HepG2 (cell line): ENCODE measurements around the gene RAB2B. TPM values are rescaled to one million over a fixed set of nuclear protein-coding genes. Genes with fewer than 3 reads are reported as not detected.
A peak's percentile ranks its signal among the peaks of the same experiment; 100 is the strongest.

Experiments
- ATF3 ChIP-seq: sonication (generic); formaldehyde crosslinking; IDR thresholded peaks from 2 replicates; pipeline ENCODE4 v1.4.0; 2020; ENCODE audit warnings: missing genetic modification reagents
- ATRX ChIP-seq: sonication (generic); formaldehyde crosslinking; IDR thresholded peaks from 2 replicates; pipeline ENCODE4 v1.4.0; 2020; ENCODE audit warnings: missing genetic modification reagents, borderline replicate concordance
- BCLAF1 ChIP-seq: fragments of 450-650 bp; IDR thresholded peaks from 2 replicates; pipeline ENCODE4 v1.6.1; 2017; ENCODE audit warnings: mild to moderate bottlenecking
- CENPBD1 ChIP-seq: sonication (generic); formaldehyde crosslinking; IDR thresholded peaks from 2 replicates; pipeline ENCODE4 v1.8.0; 2022; ENCODE audit warnings: missing genetic modification reagents, low read depth, mild to moderate bottlenecking, borderline replicate concordance
- FOXO1 ChIP-seq: sonication (generic); formaldehyde crosslinking; IDR thresholded peaks from 2 replicates; pipeline ENCODE4 v1.4.0; 2020; ENCODE audit warnings: missing genetic modification reagents
- MBNL3 ChIP-seq: fragments of 250-450 bp; sonication (Bioruptor Pico); conservative IDR thresholded peaks from 2 replicates; pipeline ENCODE4 v1.8.0; 2022; ENCODE audit warnings: mild to moderate bottlenecking, inconsistent platforms
- MZF1 ChIP-seq: sonication (generic); formaldehyde crosslinking; IDR thresholded peaks from 2 replicates; pipeline ENCODE4 v1.8.1; 2023; ENCODE audit warnings: mild to moderate bottlenecking, missing genetic modification reagents, borderline replicate concordance
- NR2F6 ChIP-seq, 2 experiments: IDR thresholded peaks; 2 replicates each; pipeline ENCODE4 v1.6.1; 2016; ENCODE audit warnings: antibody characterized with exemption in 1 of 2, mild to moderate bottlenecking in 1 of 2
- NR3C1 ChIP-seq: sonication (generic); formaldehyde crosslinking; IDR thresholded peaks from 2 replicates; pipeline ENCODE4 v1.4.0; 2020; ENCODE audit warnings: missing genetic modification reagents
- PITX1 ChIP-seq: sonication (generic); formaldehyde crosslinking; IDR thresholded peaks from 2 replicates; pipeline ENCODE4 v1.5.1; 2020; ENCODE audit warnings: mild to moderate bottlenecking, missing genetic modification reagents
- RERE ChIP-seq: IDR thresholded peaks from 2 replicates; pipeline ENCODE4 v1.6.1; 2016; ENCODE audit warnings: low read depth, missing genetic modification reagents, missing compliant biosample characterization
- TOE1 ChIP-seq: sonication (generic); formaldehyde crosslinking; IDR thresholded peaks from 2 replicates; pipeline ENCODE4 v1.4.0; 2020; ENCODE audit warnings: mild to moderate bottlenecking, missing genetic modification reagents
- ZNF30 ChIP-seq: sonication (generic); formaldehyde crosslinking; IDR thresholded peaks from 2 replicates; pipeline ENCODE4 v1.5.0; 2020; ENCODE audit warnings: mild to moderate bottlenecking, missing genetic modification reagents
- ZNF510 ChIP-seq: sonication (generic); formaldehyde crosslinking; IDR thresholded peaks from 2 replicates; pipeline ENCODE4 v1.4.0; 2020; ENCODE audit warnings: low read depth, mild to moderate bottlenecking, missing genetic modification reagents
- ZNF513 ChIP-seq: sonication (generic); formaldehyde crosslinking; conservative IDR thresholded peaks from 2 replicates; pipeline ENCODE4 v1.5.0; 2020; ENCODE audit warnings: missing genetic modification reagents
- ZNF652 ChIP-seq: IDR thresholded peaks from 2 replicates; pipeline ENCODE4 v1.6.1; 2016; ENCODE audit warnings: low read depth, borderline replicate concordance
- ZNF737 ChIP-seq: sonication (generic); formaldehyde crosslinking; IDR thresholded peaks from 2 replicates; pipeline ENCODE4 v1.5.0; 2020; ENCODE audit warnings: missing genetic modification reagents, mild to moderate bottlenecking, borderline replicate concordance
- ZSCAN22 ChIP-seq: sonication (generic); formaldehyde crosslinking; IDR thresholded peaks from 2 replicates; pipeline ENCODE4 v1.4.0; 2020; ENCODE audit warnings: mild to moderate bottlenecking, missing genetic modification reagents
- polyA plus RNA-seq, 8 experiments: library from polyadenylated mRNA; depleted of rRNA in 3 of 8; stranded (reverse) in 7 of 8; unstranded in 1 of 8; fragments of >200 nt; fragmentation: Illumina TruSeq in 4 of 8; extraction: Trizol in 4 of 8; gene quantifications; 2 replicates each; pipeline versions ENCODE4 v1.2.1 to v1.2.3, GENCODE V29; 2011 to 2016; ENCODE audit warnings: low read depth in 4 of 8, missing spikeins in 1 of 8, mixed read lengths in 1 of 8; ENCODE audit not compliant: insufficient read depth in 1 of 8
- total RNA-seq, 5 experiments: library from RNA; depleted of rRNA; stranded (reverse); fragments of >200 nt; fragmentation: Illumina TruSeq; extraction: Trizol; gene quantifications; 2 replicates each; pipeline ENCODE4 v1.2.3, GENCODE V29; 2016; ENCODE audit warnings: low read depth in 1 of 5

The RAB2B gene
- total and polyA plus RNA-seq, 2 of the 13 experiments (the other 11 are each of a cell fraction or from before 2014, with no cell fraction given) = 36.0 to 60.6 TPM

- no peak; the same call in 1 of the 2 replicates for TF ChIP-seq ZNF737 (CRISPR knock-in tag)
- 0 out of 2 replicates have a peak, but pooled peaks have one; percentile 18 for TF ChIP-seq PITX1 (CRISPR knock-in tag)
- TF ChIP-seq NR2F6 (IDR thresholded peaks at IDR 0.05) = peak; percentile 53; the same call in 1 of the 2 replicates
- TF ChIP-seq NR2F6 (CRISPR knock-in tag; IDR thresholded peaks at IDR 0.05) = no peak; the same call in none of the 2 replicates
- no peak for TF ChIP-seq ZNF652 (CRISPR knock-in tag)
- peak; percentile 63; the same call in 1 of the 2 replicates for TF ChIP-seq FOXO1
- 0 out of 2 replicates have a peak, but pooled peaks have one; percentile 14 for TF ChIP-seq ZNF513 (CRISPR knock-in tag)
- no peak for TF ChIP-seq NR3C1 (CRISPR knock-in tag)
- no peak for TF ChIP-seq ATRX
- TF ChIP-seq TOE1 (CRISPR knock-in tag) = no peak
- no peak for TF ChIP-seq ZNF510 (CRISPR knock-in tag)
- TF ChIP-seq ATF3 (CRISPR knock-in tag) = peak; percentile 14; the same call in 1 of the 2 replicates
- no peak for TF ChIP-seq BCLAF1
- TF ChIP-seq ZSCAN22 = no peak
- TF ChIP-seq CENPBD1 = no peak
- TF ChIP-seq ZNF30 (CRISPR knock-in tag) = no peak
- no peak for TF ChIP-seq MBNL3 (CRISPR knock-in tag)
- no peak for TF ChIP-seq MZF1 (CRISPR knock-in tag)
- TF ChIP-seq RERE (CRISPR knock-in tag) = no peak; the same call in 1 of the 2 replicates
These were observed 20.7 kb downstream of the RAB2B start, which contains the start of gene CHD8 (continued) for GRCh38 chr14:21455912-21456667.
